HCT116 (cell line): ENCODE measurements around the gene TMEM175. TPM values are rescaled to one million over a fixed set of nuclear protein-coding genes. Genes with fewer than 3 reads are reported as not detected.

Experiments
- ATAC-seq: fragments of 200-7000 bp; cut with Tn5 transposase; 2 replicates; pipeline ENCODE4 v1.9.1; 2020; ENCODE audit warnings: mild to moderate bottlenecking, moderate library complexity
- BruUV-seq: library from RNA; stranded (reverse); fragments of 400-500 nt; replicated peaks from 2 replicates; lab custom pipeline; 2021; lab: Mats Ljungman, UMichigan
- CTCF ChIA-PET: fragments of 300-600 bp; sonication (Branson Sonifier 250); formaldehyde crosslinking; loops from one replicate; lab custom pipeline; 2021; ENCODE audit warnings: antibody characterized with exemption; lab: Charles Lee
- POLR2A ChIA-PET: fragments of 300-600, 350-600 bp; sonication (Branson Sonifier 250); formaldehyde crosslinking; loops from one replicate; lab custom pipeline; 2021; ENCODE audit warnings: antibody characterized with exemption; lab: Charles Lee
- RAD21 ChIA-PET, 2 experiments: fragments of 300-600 bp; sonication (Branson Sonifier 250); formaldehyde crosslinking; loops; one replicate each; lab custom pipeline; 2023; ENCODE audit warnings: low total read pairs in 2 of 2; ENCODE audit not compliant: uncharacterized antibody in 2 of 2, unreplicated experiment in 2 of 2, low non-redundant PET in 1 of 2; lab: Charles Lee
- DNase-seq: peaks from one replicate; pipeline ENCODE4 v3.0.0-alpha.2; 2010; ENCODE audit warnings: low read depth, low spot score
- H2AFZ ChIP-seq: fragments of 200-600 bp; shearing (Covaris generic), sonication (generic); 2 replicates; pipeline ENCODE4 v1.6.1; 2017; ENCODE audit warnings: low read depth, mixed run types, mixed read lengths, antibody characterized with exemption, low read length; ENCODE audit not compliant: poor library complexity, severe bottlenecking
- H3K27ac ChIP-seq: 2 replicates; pipeline ENCODE4 v1.5.1; 2012; ENCODE audit warnings: low read depth, low read length
- H3K27me3 ChIP-seq: fragments of 200-600 bp; sonication (generic); 2 replicates; pipeline ENCODE4 v1.6.1; 2016; ENCODE audit warnings: mixed run types, low read length, mixed read lengths; ENCODE audit not compliant: insufficient read depth
- H3K36me3 ChIP-seq, 2 experiments: fragments of 200-500 bp in 1 of 2; fragments of 200-600 bp in 1 of 2; sonication (Bioruptor generic) in 1 of 2; sonication (generic) in 1 of 2; 2 replicates each; pipeline versions ENCODE4 v1.5.1 to v1.6.1; 2014 to 2016; ENCODE audit warnings: low read length in 2 of 2, inconsistent platforms in 1 of 2, mixed read lengths in 1 of 2, mixed run types in 1 of 2; ENCODE audit not compliant: insufficient read depth in 2 of 2, control insufficient read depth in 1 of 2
- H3K4me1 ChIP-seq, 2 experiments: fragments of 200-600 bp in 1 of 2; sonication (generic) in 1 of 2; 2 replicates each; pipeline versions ENCODE4 v1.5.1 to v1.6.1; 2012 to 2017; ENCODE audit warnings: low read length in 2 of 2, inconsistent platforms in 1 of 2, mild to moderate bottlenecking in 1 of 2, mixed read lengths in 1 of 2, mixed run types in 1 of 2, moderate library complexity in 1 of 2; ENCODE audit not compliant: insufficient read depth in 2 of 2, control insufficient read depth in 1 of 2
- H3K4me2 ChIP-seq: fragments of 200-600 bp; sonication (generic); 2 replicates; pipeline ENCODE4 v1.6.1; 2017; ENCODE audit warnings: mixed run types, low read length, mixed read lengths
- H3K4me3 ChIP-seq, 2 experiments: fragments of 200-600 bp in 1 of 2; sonication (generic) in 1 of 2; replicated peaks in 1 of 2; 2 replicates each; pipeline ENCODE4 v1.5.1; 2011 to 2016; ENCODE audit warnings: low read length in 2 of 2, control low read depth in 1 of 2, low read depth in 1 of 2, mild to moderate bottlenecking in 1 of 2, mixed read lengths in 1 of 2, mixed run types in 1 of 2
- H3K79me2 ChIP-seq: fragments of 200-600 bp; sonication (generic); 2 replicates; pipeline ENCODE4 v1.6.1; 2017; ENCODE audit warnings: mild to moderate bottlenecking, mixed run types, low read length, moderate library complexity, mixed read lengths; ENCODE audit not compliant: insufficient read depth
- H3K9ac ChIP-seq: fragments of 200-600 bp; sonication (generic); 2 replicates; pipeline ENCODE4 v1.6.1; 2016; ENCODE audit warnings: low read length, mixed read lengths
- H3K9me2 ChIP-seq: fragments of 200-600 bp; sonication (generic), shearing (Covaris generic); 2 replicates; pipeline ENCODE4 v1.6.1; 2017; ENCODE audit warnings: mixed run types, mild to moderate bottlenecking, moderate library complexity; ENCODE audit not compliant: insufficient read depth
- H3K9me3 ChIP-seq, 2 experiments: fragments of 200-500 bp in 1 of 2; fragments of 200-600 bp in 1 of 2; sonication (Bioruptor generic) in 1 of 2; sonication (generic) in 1 of 2; 2 replicates each; pipeline ENCODE4 v1.6.1; 2014 to 2017; ENCODE audit warnings: low read length in 2 of 2, mixed read lengths in 2 of 2, inconsistent platforms in 1 of 2, low read depth in 1 of 2, mild to moderate bottlenecking in 1 of 2, mixed run types in 1 of 2, moderate library complexity in 1 of 2; ENCODE audit not compliant: control insufficient read depth in 1 of 2, insufficient read depth in 1 of 2
- H4K20me1 ChIP-seq: fragments of 200-600 bp; sonication (generic), shearing (Covaris generic); 2 replicates; pipeline ENCODE4 v1.6.1; 2017; ENCODE audit warnings: mixed run types, mild to moderate bottlenecking, moderate library complexity; ENCODE audit not compliant: insufficient read depth
- CBX3 ChIP-seq: IDR thresholded peaks from 2 replicates; pipeline ENCODE4 v1.6.1; 2012; ENCODE audit warnings: low read depth
- EGR1 ChIP-seq: IDR thresholded peaks from 2 replicates; pipeline ENCODE4 v1.6.1; 2012; ENCODE audit warnings: low read depth
- ELF1 ChIP-seq: IDR thresholded peaks from 2 replicates; pipeline ENCODE4 v1.6.1; 2012; ENCODE audit warnings: low read depth, borderline replicate concordance
- EZH2phosphoT487 ChIP-seq: fragments of 200-600 bp; IDR thresholded peaks from 2 replicates; pipeline ENCODE4 v1.6.1; 2018; ENCODE audit warnings: antibody characterized with exemption, borderline replicate concordance
- MAX ChIP-seq: IDR thresholded peaks from 2 replicates; pipeline ENCODE4 v1.6.1; 2012
- POLR2AphosphoS5 ChIP-seq: IDR thresholded peaks from 2 replicates; pipeline ENCODE4 v1.6.1; 2011; ENCODE audit warnings: mild to moderate bottlenecking, low read depth, low read length, moderate library complexity
- RAD21 ChIP-seq: IDR thresholded peaks from 2 replicates; pipeline ENCODE4 v1.6.1; 2012; ENCODE audit warnings: low read depth, mild to moderate bottlenecking
- SP1 ChIP-seq: IDR thresholded peaks from 2 replicates; pipeline ENCODE4 v1.6.1; 2012; ENCODE audit warnings: low read depth
- TCF7L2 ChIP-seq: IDR thresholded peaks from 2 replicates; pipeline ENCODE4 v1.7.0; 2011; ENCODE audit warnings: borderline replicate concordance, inconsistent platforms; ENCODE audit not compliant: insufficient read depth, insufficient read length; ENCODE audit errors: extremely low read depth
- YY1 ChIP-seq: IDR thresholded peaks from 2 replicates; pipeline ENCODE4 v1.6.1; 2011; ENCODE audit warnings: low read length, low read depth, moderate library complexity, mild to moderate bottlenecking; ENCODE audit not compliant: insufficient replicate concordance; ENCODE audit errors: extremely low read depth
- ZBTB33 ChIP-seq: IDR thresholded peaks from 2 replicates; pipeline ENCODE4 v1.6.1; 2011; ENCODE audit warnings: mild to moderate bottlenecking, low read length, moderate library complexity; ENCODE audit not compliant: insufficient replicate concordance; ENCODE audit errors: extremely low read depth
- ZFX ChIP-seq: fragments of 450-650 bp; IDR thresholded peaks from 2 replicates; pipeline ENCODE4 v1.6.1; 2017
- ZNF274 ChIP-seq: fragments of 200-500 bp; sonication (Bioruptor generic); IDR thresholded peaks from 2 replicates; pipeline ENCODE4 v1.6.1; 2014; ENCODE audit warnings: mild to moderate bottlenecking, low read depth, low read length, inconsistent platforms
- intact Hi-C: fragments of 100-400 bp; cut with micrococcal nuclease; formaldehyde crosslinking; loops from 2 replicates; pipeline ENCODE4 v1.10.0; 2022
- total RNA-seq: library from RNA; stranded (reverse); gene quantifications from one replicate; pipeline ENCODE4 v1.2.1, GENCODE V29; 2021; ENCODE audit not compliant: unreplicated experiment

TMEM175 gene
- total RNA-seq, 1 experiment from 2014 or later, result 17.5 TPM

- Histone ChIP-seq H3K4me1 (peaks cover 23 to 59% of the 10 kb centered on the region in 2 experiments), H3K4me2 (peak overlapping the region; percentile 96; the same call in 1 of the 2 replicates), H3K9me3 (no peaks in the 10 kb centered on the region), H3K79me2 (no peaks in the 10 kb centered on the region), H3K9ac (no peak overlapping the region), H3K27me3 (no peaks in the 10 kb centered on the region), H3K4me3 (no peak overlapping the region)
- intact Hi-C loops, result loop anchor here (10.0 kb wide), 2 partner anchors 224 to 384 kb away; no protein-coding TSS in a partner anchor
- no TSS peak for BruUV-seq
- no peak for ATAC-seq
- no peak for TF ChIP-seq ZBTB33
- TF ChIP-seq RAD21, result no peak
- TF ChIP-seq EGR1, result no peak
- no peak for TF ChIP-seq EZH2phosphoT487
- no peak for TF ChIP-seq YY1
- TF ChIP-seq ELF1, result no peak
- TF ChIP-seq SP1, result no peak
- TF ChIP-seq POLR2AphosphoS5, result no peak
- no peak for TF ChIP-seq MAX
- TF ChIP-seq TCF7L2, result no peak
- no peak for TF ChIP-seq CBX3
- TF ChIP-seq ZNF274, result no peak
- TF ChIP-seq ZFX, result no peak
- TF ChIP-seq, all 23 proteins: peak for 0
- Histone ChIP-seq H4K20me1 (no peaks in the 10 kb centered on the region), H3K36me3 (no peaks in the 10 kb centered on the region), H2AFZ (no peak overlapping the region), H3K9me2 (no peaks in the 10 kb centered on the region), H3K27ac (peak overlapping the region; percentile 12; the same call in 1 of the 2 replicates)
- ChIA-PET RAD21 (no interaction called here), POLR2A (no interaction called here), CTCF (no interaction called here)
- no peak for DNase-seq
These were observed 56.8 kb downstream of the TMEM175 start for GRCh38 chr4:988726-989721.
